SK-N-SH treated with all-trans-retinoic acid at 6 μM for 48 hours (cell line): Measurements from ENCODE around the gene CPXM2.

ENCODE experiments used
- ARNTL ChIP-seq: fragments of 450-650 bp; formaldehyde crosslinking; IDR thresholded peaks from 2 replicates; pipeline ENCODE4 v1.5.0; 2020; ENCODE audit warnings: low read depth, mild to moderate bottlenecking, moderate library complexity, borderline replicate concordance
- OSR1 ChIP-seq: fragments of 250-450 bp; sonication (Bioruptor Pico); IDR thresholded peaks from 2 replicates; pipeline ENCODE4 v1.8.0; 2022; ENCODE audit warnings: moderate library complexity, mild to moderate bottlenecking, inconsistent platforms
- PATZ1 ChIP-seq: fragments of 250-450 bp; sonication (Bioruptor Pico); IDR thresholded peaks from 2 replicates; pipeline ENCODE4 v1.8.0; 2020; ENCODE audit warnings: mild to moderate bottlenecking, moderate library complexity, borderline replicate concordance
- RARB ChIP-seq: fragments of 250-450 bp; sonication (Bioruptor Pico); IDR thresholded peaks from 2 replicates; pipeline ENCODE4 v1.8.0; 2021; ENCODE audit warnings: mild to moderate bottlenecking, moderate library complexity
- ZFP30 ChIP-seq: fragments of 450-650 bp; formaldehyde crosslinking; IDR thresholded peaks from 2 replicates; pipeline ENCODE4 v1.5.0; 2022; ENCODE audit warnings: mild to moderate bottlenecking, moderate library complexity
- ZNF70 ChIP-seq: fragments of 450-650 bp; formaldehyde crosslinking; IDR thresholded peaks from 2 replicates; pipeline ENCODE4 v1.5.0; 2020; ENCODE audit warnings: mild to moderate bottlenecking, moderate library complexity

GRCh38 chr10:123896246-123896927 lies 4.8 kb upstream of the CPXM2 start:
- TF ChIP-seq OSR1 (CRISPR knock-in tag) (no peak), PATZ1 (CRISPR knock-in tag) (no peak), ZFP30 (CRISPR knock-in tag) (no peak), RARB (CRISPR knock-in tag) (no peak), ARNTL (no peak), ZNF70 (CRISPR knock-in tag) (no peak)
